BJ (cell line): ENCODE results near the gene GPR107. TPM values are rescaled to one million over a fixed set of nuclear protein-coding genes. Genes with fewer than 3 reads are reported as not detected.
A peak's percentile ranks its signal among the peaks of the same experiment; 100 is the strongest.

Experiments
- CTCF ChIA-PET: fragments of 350-600 bp; formaldehyde crosslinking; extraction: SDS; loops from one replicate; lab custom pipeline; 2021; ENCODE audit warnings: antibody characterized with exemption, inconsistent platforms; lab: Yijun Ruan, JAX
- POLR2A ChIA-PET: fragments of 300-600 bp; sonication (Branson Sonifier 250); formaldehyde crosslinking; extraction: SDS; loops from one replicate; lab custom pipeline; 2021; ENCODE audit warnings: antibody characterized with exemption; lab: Charles Lee
- DNase-seq: peaks from one replicate; pipeline ENCODE4 v3.0.0-alpha.2; 2011; ENCODE audit warnings: low read depth
- H3K27me3 ChIP-seq: 2 replicates; pipeline ENCODE4 v1.6.0; 2011; ENCODE audit warnings: low read length; ENCODE audit not compliant: control insufficient read depth, insufficient read depth
- H3K36me3 ChIP-seq: 2 replicates; pipeline ENCODE4 v1.5.1; 2011; ENCODE audit warnings: low read length; ENCODE audit not compliant: control insufficient read depth, insufficient read depth
- H3K4me3 ChIP-seq: 2 replicates; pipeline ENCODE4 v1.5.1; 2011; ENCODE audit warnings: low read depth, mild to moderate bottlenecking, control low read depth, low read length
- polyA plus RNA-seq: library from polyadenylated mRNA; depleted of rRNA; stranded (reverse); fragments of >200 nt; gene quantifications from 2 replicates; pipeline ENCODE4 v1.2.3, GENCODE V29; 2011
- TF ChIP-seq, protein P1 (sequence below): IDR thresholded peaks from 2 replicates; pipeline ENCODE4 v1.5.1; 2011; ENCODE audit warnings: low read depth, mild to moderate bottlenecking, control low read depth, inconsistent platforms, low read length, moderate library complexity; ENCODE audit not compliant: insufficient read depth

Gene GPR107
- polyA plus RNA-seq, 1 experiment = 32.5 TPM

DNA sequence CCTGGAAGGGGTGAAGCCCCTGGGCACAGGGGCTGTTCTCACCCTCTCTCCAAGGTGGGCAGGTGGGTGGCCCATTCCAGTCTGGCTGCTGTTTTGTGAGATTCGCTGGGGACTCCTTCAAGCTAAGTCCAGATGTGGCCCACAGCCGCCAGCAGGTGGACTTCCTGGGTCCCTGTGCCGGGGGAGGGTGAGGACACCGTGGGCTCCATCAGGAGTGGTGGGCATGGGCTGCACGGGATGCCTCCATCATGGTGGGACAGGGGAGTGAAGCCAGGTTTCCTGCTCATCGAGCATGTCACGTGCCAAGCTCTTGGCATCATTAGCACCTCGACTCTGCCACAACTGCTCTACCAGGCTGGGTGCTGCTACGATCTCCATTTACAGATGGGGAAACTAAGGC lies 120.3 kb downstream of the GPR107 start:
- Histone ChIP-seq H3K27me3 (no peaks in the 10 kb centered on the region), H3K36me3 (peaks cover 4% of the 10 kb centered on the region), H3K4me3 (peak overlapping the region; percentile 57)
- ChIA-PET POLR2A (interaction anchor here (2.1 kb wide), 1 partner anchor 9 kb away, joined by 10 read pairs; no protein-coding TSS in a partner anchor), CTCF (interaction anchor here (0.6 to 1.6 kb wide), 10 partner anchors 9 to 390 kb away, joined by 3 to 8 read pairs (median 4); no protein-coding TSS in a partner anchor)
- no peak for DNase-seq
- TF ChIP-seq, protein P1, sequence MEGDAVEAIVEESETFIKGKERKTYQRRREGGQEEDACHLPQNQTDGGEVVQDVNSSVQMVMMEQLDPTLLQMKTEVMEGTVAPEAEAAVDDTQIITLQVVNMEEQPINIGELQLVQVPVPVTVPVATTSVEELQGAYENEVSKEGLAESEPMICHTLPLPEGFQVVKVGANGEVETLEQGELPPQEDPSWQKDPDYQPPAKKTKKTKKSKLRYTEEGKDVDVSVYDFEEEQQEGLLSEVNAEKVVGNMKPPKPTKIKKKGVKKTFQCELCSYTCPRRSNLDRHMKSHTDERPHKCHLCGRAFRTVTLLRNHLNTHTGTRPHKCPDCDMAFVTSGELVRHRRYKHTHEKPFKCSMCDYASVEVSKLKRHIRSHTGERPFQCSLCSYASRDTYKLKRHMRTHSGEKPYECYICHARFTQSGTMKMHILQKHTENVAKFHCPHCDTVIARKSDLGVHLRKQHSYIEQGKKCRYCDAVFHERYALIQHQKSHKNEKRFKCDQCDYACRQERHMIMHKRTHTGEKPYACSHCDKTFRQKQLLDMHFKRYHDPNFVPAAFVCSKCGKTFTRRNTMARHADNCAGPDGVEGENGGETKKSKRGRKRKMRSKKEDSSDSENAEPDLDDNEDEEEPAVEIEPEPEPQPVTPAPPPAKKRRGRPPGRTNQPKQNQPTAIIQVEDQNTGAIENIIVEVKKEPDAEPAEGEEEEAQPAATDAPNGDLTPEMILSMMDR = no peak

DNA sequence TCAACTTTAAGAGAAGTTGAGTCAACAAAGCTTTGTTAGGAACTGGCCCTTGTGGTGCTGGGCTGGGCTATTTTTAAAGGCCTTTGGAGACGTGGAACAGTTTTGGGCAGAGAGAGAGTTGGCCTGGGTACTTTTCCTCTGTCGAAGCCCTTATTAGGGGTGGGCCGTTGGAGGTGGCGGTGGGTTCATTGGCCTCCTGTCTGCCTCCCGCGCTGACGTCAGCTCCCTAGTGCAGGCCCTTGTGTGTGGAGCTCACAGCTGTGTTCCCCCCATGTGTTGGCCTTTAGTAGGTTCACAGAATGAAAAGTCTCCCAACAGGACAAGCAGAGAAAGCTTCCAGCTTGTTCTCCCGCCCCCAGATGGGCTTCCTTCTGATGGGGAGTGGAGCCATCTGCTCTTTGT lies 121.2 kb downstream of the GPR107 start:
- no peak for DNase-seq
- ChIA-PET CTCF (interaction anchor here (0.8 to 2.0 kb wide), 6 partner anchors 11 to 509 kb away, joined by 3 to 4 read pairs (median 4); no protein-coding TSS in a partner anchor), POLR2A (interaction anchor here (2.1 kb wide), 1 partner anchor 8 kb away, joined by 10 read pairs; no protein-coding TSS in a partner anchor)
- Histone ChIP-seq H3K4me3 (no peak overlapping the region), H3K27me3 (no peaks in the 10 kb centered on the region), H3K36me3 (peaks cover 4% of the 10 kb centered on the region)
- TF ChIP-seq, protein P1 = no peak

DNA sequence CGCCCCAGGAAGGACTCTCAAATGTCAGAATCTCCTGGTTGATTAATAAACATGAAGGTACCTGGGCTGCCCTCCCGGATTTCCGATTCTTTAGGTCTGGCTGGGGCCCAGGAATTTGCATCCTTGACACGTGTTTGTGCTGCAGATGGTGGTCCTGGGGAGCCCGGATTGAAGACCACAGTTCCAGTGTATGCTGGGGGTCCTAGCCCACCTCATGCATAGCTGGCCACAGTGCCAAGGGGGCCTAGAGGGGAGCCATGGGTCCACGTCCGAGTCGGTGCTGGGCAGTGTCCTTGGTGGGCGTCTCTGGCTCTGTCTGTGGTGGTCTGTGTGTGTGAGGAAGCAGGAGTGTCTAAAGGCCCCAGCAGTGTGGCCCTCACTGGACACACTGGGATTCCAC lies 121.6 kb downstream of the GPR107 start:
- Histone ChIP-seq H3K4me3 (no peak overlapping the region), H3K36me3 (peaks cover 4% of the 10 kb centered on the region), H3K27me3 (no peaks in the 10 kb centered on the region)
- POLR2A ChIA-PET = interaction anchor here (2.1 kb wide), 1 partner anchor 8 kb away, joined by 10 read pairs; no protein-coding TSS in a partner anchor
- DNase-seq = no peak
- TF ChIP-seq, protein P1 = no peak
- CTCF ChIA-PET = interaction anchor here (0.8 to 2.0 kb wide), 3 partner anchors 10 to 509 kb away, joined by 4 read pairs; no protein-coding TSS in a partner anchor

DNA sequence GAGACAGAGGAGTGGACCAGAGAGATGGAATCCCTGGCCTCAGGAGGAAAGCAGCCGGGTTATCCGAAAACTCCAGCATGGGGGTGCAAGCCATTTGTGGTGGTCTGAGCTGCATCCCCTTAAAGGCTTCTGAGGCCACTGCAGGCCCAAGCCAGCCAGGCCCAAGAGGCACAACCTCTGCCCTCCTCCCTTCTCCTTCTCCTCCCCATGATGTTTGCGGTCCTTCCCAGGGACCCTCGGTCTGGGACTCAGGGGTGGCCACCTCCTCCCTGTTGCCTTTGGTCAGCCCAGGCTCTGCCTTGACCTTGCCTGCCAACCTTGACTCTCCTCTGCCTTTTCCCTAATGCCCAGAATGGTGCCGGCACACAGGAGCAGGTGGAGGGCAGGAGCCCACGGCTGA lies 123.1 kb downstream of the GPR107 start:
- POLR2A ChIA-PET = no interaction called here
- CTCF ChIA-PET = interaction anchor here (0.6 to 2.2 kb wide), 3 partner anchors 9 to 245 kb away, joined by 4 to 5 read pairs (median 4); no protein-coding TSS in a partner anchor
- DNase-seq = no peak
- peaks cover 4% of the 10 kb centered on the region for H3K36me3 ChIP-seq
- no peak overlapping the region for H3K4me3 ChIP-seq
- TF ChIP-seq, protein P1 = no peak
- H3K27me3 ChIP-seq = no peaks in the 10 kb centered on the region

DNA sequence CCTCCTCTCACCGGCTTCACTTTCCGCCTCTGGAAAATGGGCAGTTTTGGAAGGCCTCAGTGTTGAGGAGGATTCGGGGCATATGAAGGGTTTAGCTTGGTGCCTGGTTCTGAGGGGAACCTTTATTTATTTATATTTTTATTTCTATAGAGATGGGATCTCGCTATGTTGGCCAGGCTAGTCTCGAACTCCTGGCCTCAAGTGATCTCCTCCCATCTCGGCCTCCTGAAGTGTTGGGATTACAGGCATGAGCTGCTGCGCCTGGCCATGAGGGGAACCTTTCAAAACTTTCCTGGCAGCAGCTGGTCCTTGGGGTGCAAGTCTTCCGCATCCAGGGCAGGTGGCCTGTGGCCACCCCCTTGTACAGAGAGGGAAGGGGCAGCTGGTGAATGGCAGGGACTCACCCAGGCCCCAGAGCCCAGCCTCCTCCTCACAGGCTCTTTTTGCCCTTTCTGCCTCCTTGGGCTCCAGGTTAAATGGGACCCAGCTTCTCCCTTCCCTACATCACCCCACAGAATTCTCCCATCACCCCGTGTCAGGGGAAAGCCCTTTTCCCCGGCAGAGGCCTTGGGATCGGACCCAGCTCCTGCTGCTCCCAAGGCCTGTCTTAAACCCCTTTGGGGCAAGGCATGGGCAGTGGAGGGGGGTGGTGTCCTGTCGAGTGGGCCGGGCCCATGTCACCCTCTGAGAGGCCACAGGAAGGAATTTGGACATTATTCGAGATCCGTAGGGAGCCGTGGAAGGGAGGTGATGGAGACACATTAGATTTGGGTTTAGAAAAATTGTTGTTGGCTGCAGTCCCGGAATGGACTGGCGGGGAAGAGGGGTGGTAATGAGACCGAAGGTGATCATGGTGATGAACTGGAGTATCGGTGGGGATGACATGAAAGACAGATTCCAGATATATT lies 124.4 kb downstream of the GPR107 start:
- CTCF ChIA-PET = interaction anchor here (0.6 to 2.2 kb wide), 2 partner anchors 71 to 505 kb away, joined by 3 to 5 read pairs; no protein-coding TSS in a partner anchor
- TF ChIP-seq, protein P1 = no peak
- H3K4me3 ChIP-seq = no peak overlapping the region
- DNase-seq = no peak
- no peaks in the 10 kb centered on the region for H3K27me3 ChIP-seq
- peaks cover 4% of the 10 kb centered on the region for H3K36me3 ChIP-seq
- POLR2A ChIA-PET = no interaction called here
